Stomach (tissue), 4 donors: Measurements from ENCODE around the gene RSBN1L.

Experiments used
- EP300 ChIP-seq: sonication (generic); formaldehyde crosslinking; IDR thresholded peaks from one replicate; pipeline ENCODE4 v1.6.1; 2017; ENCODE audit warnings: antibody characterized with exemption
- POLR2AphosphoS5 ChIP-seq, 3 donors: sonication (generic); formaldehyde crosslinking; IDR thresholded peaks; one replicate each; pipeline ENCODE4 v1.6.1; 2016; ENCODE audit warnings: antibody characterized with exemption in 3 of 3
- TF ChIP-seq, protein P1 (sequence below), 7 experiments: fragments of 450-650 bp in 4 of 7; fragments of 200-600 bp in 3 of 7; sonication (generic) in 3 of 7; IDR thresholded peaks; one replicate each; pipeline ENCODE4 v1.5.1; 2016 to 2019; ENCODE audit warnings: antibody characterized with exemption in 7 of 7, control low read depth in 2 of 7, mild to moderate bottlenecking in 1 of 7

DNA sequence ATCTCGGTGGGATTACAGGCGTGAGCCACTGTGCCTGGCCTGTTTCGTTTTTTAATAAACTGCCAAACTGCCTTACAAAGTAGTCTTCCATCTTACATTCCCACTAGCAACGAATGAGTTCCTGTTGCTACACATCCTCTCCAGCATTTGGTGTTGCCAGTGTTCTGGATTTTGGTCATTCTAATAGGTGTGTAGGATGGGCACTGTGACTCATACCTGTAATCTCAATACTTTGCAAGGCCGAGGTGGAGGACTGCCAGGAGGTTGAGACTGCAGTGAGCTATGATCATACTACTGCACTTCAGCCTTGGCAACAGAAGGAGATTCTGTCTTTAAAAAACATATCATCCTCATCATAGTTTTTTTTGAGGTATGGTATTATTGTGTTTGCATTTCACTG is 21.4 kb upstream of the RSBN1L start:
- TF ChIP-seq, protein P1, sequence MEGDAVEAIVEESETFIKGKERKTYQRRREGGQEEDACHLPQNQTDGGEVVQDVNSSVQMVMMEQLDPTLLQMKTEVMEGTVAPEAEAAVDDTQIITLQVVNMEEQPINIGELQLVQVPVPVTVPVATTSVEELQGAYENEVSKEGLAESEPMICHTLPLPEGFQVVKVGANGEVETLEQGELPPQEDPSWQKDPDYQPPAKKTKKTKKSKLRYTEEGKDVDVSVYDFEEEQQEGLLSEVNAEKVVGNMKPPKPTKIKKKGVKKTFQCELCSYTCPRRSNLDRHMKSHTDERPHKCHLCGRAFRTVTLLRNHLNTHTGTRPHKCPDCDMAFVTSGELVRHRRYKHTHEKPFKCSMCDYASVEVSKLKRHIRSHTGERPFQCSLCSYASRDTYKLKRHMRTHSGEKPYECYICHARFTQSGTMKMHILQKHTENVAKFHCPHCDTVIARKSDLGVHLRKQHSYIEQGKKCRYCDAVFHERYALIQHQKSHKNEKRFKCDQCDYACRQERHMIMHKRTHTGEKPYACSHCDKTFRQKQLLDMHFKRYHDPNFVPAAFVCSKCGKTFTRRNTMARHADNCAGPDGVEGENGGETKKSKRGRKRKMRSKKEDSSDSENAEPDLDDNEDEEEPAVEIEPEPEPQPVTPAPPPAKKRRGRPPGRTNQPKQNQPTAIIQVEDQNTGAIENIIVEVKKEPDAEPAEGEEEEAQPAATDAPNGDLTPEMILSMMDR (IDR thresholded peaks at IDR 0.05), result no peak
- TF ChIP-seq EP300, result no peak
- peak in 2 of 3 donors; percentile 15 to 66 for TF ChIP-seq POLR2AphosphoS5 (IDR thresholded peaks at IDR 0.05)
